Right atrium auricular region (tissue), 2 donors: ENCODE data around the gene LMF1. TPM values are rescaled to one million over a fixed set of nuclear protein-coding genes. Genes with fewer than 3 reads are reported as not detected.
"Not testable (repeated sequence)": the region's sequence is repeated elsewhere in the genome, so short reads cannot be mapped to it uniquely, and the experiment has no call there.

ENCODE experiments used
- DNase-seq: peaks from one replicate; pipeline ENCODE4 v3.0.0-alpha.2; 2019; ENCODE audit warnings: low spot score
- H3K27ac ChIP-seq, 2 donors: fragments of 200-600 bp; sonication (generic); 1 replicate in 1 of 2; 2 replicates in 1 of 2; pipeline ENCODE4 v1.5.1; 2016 to 2019
- H3K27me3 ChIP-seq, 2 donors: fragments of 200-600 bp; sonication (generic); one replicate each; pipeline versions ENCODE4 v1.5.1 to v1.6.0; 2017 to 2019
- H3K36me3 ChIP-seq: fragments of 200-600 bp; sonication (generic); one replicate; pipeline ENCODE4 v1.5.1; 2016
- H3K4me1 ChIP-seq, 2 donors: fragments of 200-600 bp; sonication (generic); one replicate each; pipeline versions ENCODE4 v1.5.1 to v1.6.0; 2017 to 2019
- H3K4me3 ChIP-seq, 2 donors: fragments of 200-600 bp; sonication (generic); 1 replicate in 1 of 2; 2 replicates in 1 of 2; pipeline ENCODE4 v1.5.1; 2017 to 2019; ENCODE audit warnings: mild to moderate bottlenecking in 1 of 2, moderate library complexity in 1 of 2
- H3K9me3 ChIP-seq, 2 donors: fragments of 200-600 bp; sonication (generic); one replicate each; pipeline ENCODE4 v1.5.1; 2019
- total RNA-seq, 2 donors: library from RNA; depleted of rRNA; stranded (reverse); fragments of >200 nt; gene quantifications; one replicate each; pipeline ENCODE4 v1.1.0, GENCODE V29; 2016
- TF ChIP-seq, protein P1 (sequence below), 2 donors: fragments of 200-600 bp; sonication (generic); IDR thresholded peaks; one replicate each; pipeline ENCODE4 v1.5.1; 2019; ENCODE audit warnings: antibody characterized with exemption in 2 of 2

LMF1 gene
- total RNA-seq, 2 donors from 2014 or later = 11.9 to 14.1 TPM

DNA sequence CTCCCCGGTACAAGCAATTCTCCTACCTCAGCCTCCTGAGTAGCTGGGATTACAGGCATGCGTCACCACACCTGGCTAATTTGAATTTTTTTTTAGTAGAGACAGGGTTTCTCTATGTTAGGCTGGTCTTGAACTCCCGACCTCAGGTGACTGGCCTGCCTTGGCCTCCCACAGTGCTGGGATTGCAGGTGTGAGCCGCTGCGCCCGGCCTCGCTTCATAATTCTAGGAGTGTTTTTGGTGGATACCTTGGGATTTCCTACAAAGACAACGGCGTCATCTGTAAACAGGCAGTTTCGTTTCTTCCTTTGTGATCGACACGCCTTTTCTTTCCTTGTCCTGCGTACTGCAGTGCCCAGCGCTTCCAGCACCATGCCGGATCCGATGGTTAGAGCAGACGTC lies 109.3 kb downstream of the LMF1 start:
- no peaks in the 10 kb centered on the region for H3K36me3 ChIP-seq
- no peaks in the 10 kb centered on the region for H3K4me1 ChIP-seq
- TF ChIP-seq, protein P1, sequence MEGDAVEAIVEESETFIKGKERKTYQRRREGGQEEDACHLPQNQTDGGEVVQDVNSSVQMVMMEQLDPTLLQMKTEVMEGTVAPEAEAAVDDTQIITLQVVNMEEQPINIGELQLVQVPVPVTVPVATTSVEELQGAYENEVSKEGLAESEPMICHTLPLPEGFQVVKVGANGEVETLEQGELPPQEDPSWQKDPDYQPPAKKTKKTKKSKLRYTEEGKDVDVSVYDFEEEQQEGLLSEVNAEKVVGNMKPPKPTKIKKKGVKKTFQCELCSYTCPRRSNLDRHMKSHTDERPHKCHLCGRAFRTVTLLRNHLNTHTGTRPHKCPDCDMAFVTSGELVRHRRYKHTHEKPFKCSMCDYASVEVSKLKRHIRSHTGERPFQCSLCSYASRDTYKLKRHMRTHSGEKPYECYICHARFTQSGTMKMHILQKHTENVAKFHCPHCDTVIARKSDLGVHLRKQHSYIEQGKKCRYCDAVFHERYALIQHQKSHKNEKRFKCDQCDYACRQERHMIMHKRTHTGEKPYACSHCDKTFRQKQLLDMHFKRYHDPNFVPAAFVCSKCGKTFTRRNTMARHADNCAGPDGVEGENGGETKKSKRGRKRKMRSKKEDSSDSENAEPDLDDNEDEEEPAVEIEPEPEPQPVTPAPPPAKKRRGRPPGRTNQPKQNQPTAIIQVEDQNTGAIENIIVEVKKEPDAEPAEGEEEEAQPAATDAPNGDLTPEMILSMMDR (IDR thresholded peaks at IDR 0.05) = no peak
- no peak overlapping the region for H3K27ac ChIP-seq
- DNase-seq = no peak
- no peaks in the 10 kb centered on the region for H3K27me3 ChIP-seq
- no peak overlapping the region for H3K4me3 ChIP-seq
- no peaks in the 10 kb centered on the region for H3K9me3 ChIP-seq

DNA sequence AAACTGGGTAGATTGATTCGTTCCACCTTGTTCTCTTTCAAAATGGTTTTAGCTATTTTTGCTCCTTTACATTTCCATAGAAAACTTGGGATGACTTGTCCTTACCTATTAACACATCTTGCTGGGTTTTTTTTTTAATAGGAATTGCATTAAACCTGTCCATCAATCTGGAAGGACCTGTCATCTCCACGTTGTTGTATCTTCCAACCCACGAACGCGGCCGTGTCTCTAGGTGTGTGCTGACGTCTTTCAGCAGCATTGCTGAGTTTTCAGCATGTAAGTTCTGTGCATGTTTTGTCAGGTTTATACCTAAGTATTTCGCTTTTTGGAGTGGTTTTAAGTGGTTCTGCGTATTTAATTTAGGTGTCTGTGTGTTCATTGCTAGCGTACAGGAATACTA lies 109.9 kb downstream of the LMF1 start:
- Histone ChIP-seq H3K9me3 (no peaks in the 10 kb centered on the region), H3K36me3 (no peaks in the 10 kb centered on the region), H3K4me1 (no peaks in the 10 kb centered on the region), H3K27ac (no peak overlapping the region), H3K4me3 (no peak overlapping the region), H3K27me3 (no peaks in the 10 kb centered on the region)
- DNase-seq = no peak
- TF ChIP-seq, protein P1 (IDR thresholded peaks at IDR 0.05) = no peak

DNA sequence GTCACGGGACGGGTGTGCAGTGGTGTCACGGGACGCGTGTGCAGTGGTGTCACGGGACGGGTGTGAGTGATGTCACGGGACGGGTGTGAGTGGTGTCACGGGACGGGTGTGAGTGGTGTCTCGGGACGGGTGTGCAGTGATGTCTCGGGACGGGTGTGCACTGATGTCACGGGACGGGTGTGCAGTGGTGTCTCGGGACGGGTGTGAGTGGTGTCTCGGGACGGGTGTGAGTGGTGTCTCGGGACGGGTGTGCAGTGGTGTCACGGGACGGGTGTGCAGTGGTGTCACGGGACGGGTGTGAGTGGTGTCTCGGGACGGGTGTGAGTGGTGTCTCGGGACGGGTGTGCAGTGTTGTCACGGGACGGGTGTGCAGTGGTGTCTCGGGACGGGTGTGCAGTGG lies 111.8 kb downstream of the LMF1 start:
- H3K9me3 ChIP-seq, H3K27me3 ChIP-seq, H3K27ac ChIP-seq, DNase-seq, H3K4me3 ChIP-seq, H3K36me3 ChIP-seq, H3K4me1 ChIP-seq: not testable (repeated sequence)

DNA sequence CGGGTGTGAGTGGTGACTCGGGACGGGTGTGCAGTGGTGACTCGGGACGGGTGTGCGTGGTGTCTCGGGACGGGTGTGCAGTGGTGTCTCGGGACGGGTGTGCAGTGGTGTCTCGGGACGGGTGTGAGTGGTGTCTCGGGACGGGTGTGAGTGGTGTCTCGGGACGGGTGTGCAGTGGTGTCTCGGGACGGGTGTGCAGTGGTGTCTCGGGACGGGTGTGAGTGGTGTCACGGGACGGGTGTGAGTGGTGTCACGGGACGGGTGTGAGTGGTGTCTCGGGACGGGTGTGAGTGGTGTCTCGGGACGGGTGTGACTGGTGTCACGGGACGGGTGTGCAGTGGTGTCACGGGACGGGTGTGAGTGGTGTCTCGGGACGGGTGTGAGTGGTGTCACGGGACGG lies 112.3 kb downstream of the LMF1 start:
- H3K36me3 ChIP-seq, H3K27ac ChIP-seq, H3K9me3 ChIP-seq, H3K27me3 ChIP-seq, H3K4me1 ChIP-seq, DNase-seq, H3K4me3 ChIP-seq: not testable (repeated sequence)

DNA sequence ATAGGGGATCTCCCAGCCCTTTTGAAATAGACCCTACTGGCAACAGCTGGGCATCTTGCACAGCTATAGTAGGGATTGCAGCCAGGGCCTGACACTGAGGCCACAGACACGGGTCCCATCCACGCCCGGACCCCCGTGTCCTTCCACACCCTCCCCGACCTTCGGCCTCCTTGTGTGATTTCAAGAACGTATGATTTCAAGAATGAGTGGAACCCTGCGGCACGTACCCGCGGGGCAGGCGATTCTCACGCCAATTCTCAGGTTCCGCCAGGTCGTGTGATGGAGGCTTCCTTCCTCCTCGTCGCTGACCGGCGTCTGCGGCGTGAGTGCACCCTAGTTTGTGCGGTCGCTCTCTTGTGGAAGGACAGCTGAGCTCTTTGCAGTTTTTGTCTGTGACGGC lies 114.0 kb downstream of the LMF1 start:
- no peak overlapping the region for H3K27ac ChIP-seq

DNA sequence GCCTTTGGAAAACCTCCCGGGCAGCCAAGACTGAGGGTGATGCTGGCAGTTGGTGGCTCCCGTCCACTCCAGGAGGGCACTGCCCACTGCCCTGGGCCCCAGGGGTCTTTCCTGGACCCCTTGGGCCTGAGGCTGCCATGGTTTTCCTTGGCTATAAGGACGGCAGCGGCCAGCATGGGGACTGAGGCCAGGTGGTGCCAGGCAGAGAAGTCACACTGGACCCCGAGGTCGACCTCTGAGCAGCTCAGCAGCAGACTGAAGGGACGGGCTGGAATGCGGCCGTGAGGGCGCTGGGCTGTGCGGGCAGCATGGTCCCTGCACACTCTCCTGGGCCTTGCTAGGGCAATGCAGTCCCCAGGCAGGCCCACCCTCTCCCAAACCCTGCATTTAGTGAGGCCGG lies 114.7 kb downstream of the LMF1 start:
- no peak for DNase-seq
- H3K9me3 ChIP-seq = no peaks in the 10 kb centered on the region
- H3K4me1 ChIP-seq = no peaks in the 10 kb centered on the region
- TF ChIP-seq, protein P1 (IDR thresholded peaks at IDR 0.05) = no peak
- H3K4me3 ChIP-seq = no peak overlapping the region
- no peak overlapping the region for H3K27ac ChIP-seq
- no peaks in the 10 kb centered on the region for H3K36me3 ChIP-seq
- no peaks in the 10 kb centered on the region for H3K27me3 ChIP-seq

More for the DNA sequence above, 114.0 kb downstream of the LMF1 start:
- DNase-seq = no peak
- Histone ChIP-seq H3K36me3 (no peaks in the 10 kb centered on the region), H3K27me3 (no peaks in the 10 kb centered on the region), H3K9me3 (no peaks in the 10 kb centered on the region), H3K4me1 (no peaks in the 10 kb centered on the region), H3K4me3 (no peak overlapping the region)
- TF ChIP-seq, protein P1 (IDR thresholded peaks at IDR 0.05) = no peak

DNA sequence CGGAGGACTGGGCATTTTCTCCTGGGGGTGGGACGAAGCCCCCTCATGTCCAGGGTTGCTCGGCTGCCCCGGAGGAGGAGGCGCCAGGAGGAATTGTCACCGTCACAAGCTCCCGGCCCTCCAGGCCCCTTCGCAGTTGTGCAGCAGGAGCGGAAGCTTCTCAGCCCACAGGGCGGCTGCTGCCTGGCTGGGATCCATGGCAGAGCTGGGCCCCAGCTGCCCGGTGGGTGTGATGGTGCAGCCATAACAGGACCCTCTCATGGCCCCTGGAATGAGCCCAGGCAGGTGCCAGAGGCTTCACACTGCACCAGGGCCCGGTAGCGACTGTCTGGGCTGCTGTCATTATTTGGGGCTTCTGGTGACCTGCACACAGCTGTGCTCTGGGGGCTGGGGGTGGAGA lies 115.3 kb downstream of the LMF1 start:
- DNase-seq = no peak
- H3K27me3 ChIP-seq = no peaks in the 10 kb centered on the region
- no peaks in the 10 kb centered on the region for H3K9me3 ChIP-seq
- no peak overlapping the region for H3K27ac ChIP-seq
- no peaks in the 10 kb centered on the region for H3K36me3 ChIP-seq
- TF ChIP-seq, protein P1 (IDR thresholded peaks at IDR 0.05) = no peak
- no peak overlapping the region for H3K4me3 ChIP-seq
- H3K4me1 ChIP-seq = no peaks in the 10 kb centered on the region
